Activated T-cell treated with anti-CD3 and anti-CD28 coated beads, Interleukin-2, amount 50 U/mL, for 1 hour (primary cell): ENCODE data around the gene MBOAT2.
"Not testable (repeated sequence)": the region's sequence is repeated elsewhere in the genome, so short reads cannot be mapped to it uniquely, and the experiment has no call there.

ENCODE experiments used
- DNase-seq: peaks from one replicate; pipeline ENCODE4 v3.0.0-alpha.2; 2020

The MBOAT2 gene, protein sequence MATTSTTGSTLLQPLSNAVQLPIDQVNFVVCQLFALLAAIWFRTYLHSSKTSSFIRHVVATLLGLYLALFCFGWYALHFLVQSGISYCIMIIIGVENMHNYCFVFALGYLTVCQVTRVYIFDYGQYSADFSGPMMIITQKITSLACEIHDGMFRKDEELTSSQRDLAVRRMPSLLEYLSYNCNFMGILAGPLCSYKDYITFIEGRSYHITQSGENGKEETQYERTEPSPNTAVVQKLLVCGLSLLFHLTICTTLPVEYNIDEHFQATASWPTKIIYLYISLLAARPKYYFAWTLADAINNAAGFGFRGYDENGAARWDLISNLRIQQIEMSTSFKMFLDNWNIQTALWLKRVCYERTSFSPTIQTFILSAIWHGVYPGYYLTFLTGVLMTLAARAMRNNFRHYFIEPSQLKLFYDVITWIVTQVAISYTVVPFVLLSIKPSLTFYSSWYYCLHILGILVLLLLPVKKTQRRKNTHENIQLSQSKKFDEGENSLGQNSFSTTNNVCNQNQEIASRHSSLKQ

DNA sequence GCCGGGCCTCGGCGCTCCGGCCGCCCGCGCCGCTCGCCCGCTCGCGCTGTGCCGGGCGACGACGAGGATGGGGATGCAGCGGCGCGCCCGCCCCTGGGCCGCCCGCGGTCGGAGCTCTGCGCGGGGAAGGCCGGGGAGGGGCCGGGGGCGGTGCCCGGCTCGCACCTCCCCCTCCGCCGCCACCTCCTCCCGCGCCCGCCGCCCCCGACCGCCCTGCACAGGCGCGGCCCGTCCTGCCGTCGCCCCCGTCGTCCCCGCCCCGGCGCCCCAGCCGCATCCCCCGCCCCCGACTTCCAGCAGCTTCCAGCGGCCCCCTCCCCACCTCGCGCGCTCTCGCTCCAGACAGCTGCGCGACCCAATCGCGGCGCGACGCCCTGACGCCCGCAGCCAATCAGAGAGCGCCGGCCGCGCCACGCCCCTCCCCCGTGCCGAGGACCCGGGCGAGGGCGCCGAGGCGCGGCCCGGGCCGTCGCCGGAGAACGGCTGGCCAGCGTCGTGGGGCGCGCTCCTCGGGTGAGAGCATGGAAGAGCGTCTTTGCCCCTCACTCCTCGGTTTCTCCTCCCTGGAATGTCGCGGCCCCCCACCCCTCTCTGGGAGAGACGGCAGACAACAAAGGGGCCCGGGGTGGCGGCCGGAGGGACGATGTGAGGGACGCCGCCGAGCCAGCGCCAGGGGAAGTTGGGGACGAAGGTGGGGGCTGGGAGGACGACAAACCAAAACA, at the start of gene MBOAT2:
MBOAT2 (minus strand) TSS at position 69 of the 722 bp plus-strand sequence. CDS start 70 bp downstream, outside the sequence.
- DNase-seq: peak; percentile 79

DNA sequence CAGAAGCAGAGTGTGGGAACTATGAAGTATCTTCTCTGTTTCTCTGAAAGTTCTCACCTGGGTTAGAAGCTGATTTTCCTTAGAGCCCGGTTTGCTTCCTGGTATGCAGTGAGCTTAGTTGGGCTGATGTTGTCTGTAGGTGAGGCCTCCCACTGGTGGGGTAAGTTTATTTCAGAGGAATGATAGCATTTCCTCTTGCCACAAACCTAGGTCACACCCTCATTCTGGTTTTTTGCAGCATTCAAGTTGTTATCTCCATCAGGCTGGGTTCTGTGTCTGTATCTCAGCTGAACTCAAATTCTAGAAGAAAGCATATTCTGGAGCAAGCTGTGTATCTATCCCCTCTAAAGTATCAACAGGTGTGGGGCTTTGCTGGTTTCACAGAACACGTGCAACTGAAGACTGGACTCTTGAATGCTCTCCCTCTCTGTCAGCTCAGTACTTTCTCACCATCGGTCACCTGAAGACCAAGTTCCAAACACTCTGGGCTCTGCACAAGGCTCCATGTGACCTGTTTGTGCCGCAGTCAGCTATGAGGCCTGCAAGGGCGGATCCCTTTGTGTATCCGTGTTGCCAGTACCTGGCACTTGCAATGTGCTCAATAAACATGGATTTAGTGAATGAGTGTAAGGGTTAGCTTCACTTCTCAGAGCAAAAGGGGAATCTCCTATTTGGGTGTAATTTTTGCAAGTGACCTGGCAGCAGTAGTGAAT, 49.5 kb upstream of the MBOAT2 start:
- DNase-seq: no peak

DNA sequence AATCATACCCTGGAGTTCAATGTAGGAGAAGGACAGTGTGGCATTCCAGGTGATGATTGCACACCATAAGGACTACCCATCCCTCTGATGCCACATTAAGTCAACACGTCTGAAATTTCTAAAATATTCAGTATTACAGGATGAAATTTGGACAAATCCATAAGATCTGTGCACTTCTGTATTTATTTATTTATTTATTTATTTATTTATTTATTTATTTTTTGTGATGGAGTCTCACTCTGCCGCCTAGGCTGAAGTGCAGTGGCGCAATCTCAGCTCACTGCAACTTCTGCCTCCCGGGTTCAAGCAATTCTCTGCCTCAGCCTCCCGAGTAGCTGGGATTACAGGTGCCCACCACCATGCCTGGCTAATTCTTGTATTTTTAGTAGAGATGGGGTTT, 48.0 kb upstream of the MBOAT2 start:
- DNase-seq: not testable (repeated sequence)

DNA sequence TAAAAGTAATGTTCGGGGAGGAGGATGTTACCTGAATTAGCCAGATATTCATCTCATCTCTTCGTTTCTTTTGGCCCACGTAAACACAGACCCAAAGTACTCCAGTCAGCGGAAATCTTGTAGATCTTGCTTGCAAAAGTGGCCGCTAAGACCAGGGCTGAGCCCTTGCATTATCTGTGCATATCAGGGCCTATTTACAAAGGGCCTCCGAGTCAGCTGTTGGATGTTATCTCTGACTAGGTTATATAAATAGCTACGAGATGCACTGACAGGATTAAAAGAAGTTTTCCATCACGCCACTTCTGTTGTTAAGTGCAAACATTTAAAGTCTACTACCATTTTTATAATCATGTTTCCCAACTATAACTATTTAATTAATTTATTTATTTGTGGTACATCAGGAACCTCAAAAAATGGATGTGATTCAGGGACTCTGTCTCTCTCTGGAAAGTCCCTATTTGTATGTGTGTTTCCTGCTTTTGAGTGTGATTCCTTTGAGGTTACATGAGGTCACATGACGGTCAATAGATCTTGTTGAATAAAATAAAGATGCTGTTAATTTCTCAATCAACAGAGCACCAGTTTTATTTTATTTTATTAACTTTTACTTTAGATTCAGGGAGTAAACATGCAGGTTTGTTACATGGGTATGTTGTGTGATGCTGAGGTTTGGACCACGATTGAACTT, 46.8 kb upstream of the MBOAT2 start:
- DNase-seq: no peak

DNA sequence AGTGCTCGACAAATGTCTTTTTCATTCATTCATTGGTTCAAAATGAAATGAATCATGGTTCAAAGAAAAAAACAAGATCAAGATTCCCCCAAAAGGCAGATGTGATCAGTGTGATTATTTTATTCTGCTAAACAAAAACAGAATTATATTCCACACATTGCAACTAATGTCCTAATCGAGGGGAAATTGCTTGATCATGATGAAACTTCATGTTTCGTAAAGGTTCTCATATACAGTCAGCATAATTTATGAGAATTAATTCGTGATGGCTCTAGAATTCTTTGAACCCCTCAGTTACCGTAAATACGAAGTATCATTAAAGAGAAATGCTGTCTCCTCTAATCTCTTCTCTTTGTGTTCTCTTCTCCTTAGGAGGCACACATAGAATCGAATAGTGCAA, 42.1 kb upstream of the MBOAT2 start:
- no peak for DNase-seq

DNA sequence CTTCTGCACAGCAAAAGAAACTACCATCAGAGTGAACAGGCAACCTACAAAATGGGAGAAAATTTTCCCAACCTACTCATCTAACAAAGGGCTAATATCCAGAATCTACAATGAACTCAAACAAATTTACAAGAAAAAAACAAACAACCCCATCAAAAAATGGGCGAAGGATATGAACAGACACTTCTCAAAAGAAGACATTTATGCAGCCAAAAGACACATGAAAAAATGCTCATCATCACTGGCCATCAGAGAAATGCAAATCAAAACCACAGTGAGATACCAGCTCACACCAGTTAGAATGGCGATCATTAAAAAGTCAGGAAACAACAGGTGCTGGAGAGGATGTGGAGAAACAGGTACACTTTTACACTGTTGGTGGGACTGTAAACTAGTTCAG, 40.0 kb upstream of the MBOAT2 start:
- not testable (repeated sequence) for DNase-seq

DNA sequence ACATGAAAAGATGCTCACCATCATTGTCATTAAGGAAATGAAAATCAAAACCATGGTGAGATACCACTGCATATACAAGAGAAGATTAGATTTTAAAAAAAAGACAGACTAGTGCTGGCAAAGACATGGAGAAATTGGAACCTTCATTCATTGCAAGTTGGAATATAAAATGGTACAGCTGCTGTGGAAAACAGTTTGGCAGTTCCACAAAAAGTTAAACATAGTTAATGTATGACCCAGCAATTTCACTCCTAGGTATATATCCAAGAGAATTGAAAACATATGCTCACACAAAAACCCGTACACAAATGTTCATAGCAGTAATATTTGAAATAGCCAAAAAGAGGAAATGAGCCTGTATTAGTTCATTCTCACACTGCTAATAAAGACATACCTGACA, 33.7 kb upstream of the MBOAT2 start:
- DNase-seq: no peak

DNA sequence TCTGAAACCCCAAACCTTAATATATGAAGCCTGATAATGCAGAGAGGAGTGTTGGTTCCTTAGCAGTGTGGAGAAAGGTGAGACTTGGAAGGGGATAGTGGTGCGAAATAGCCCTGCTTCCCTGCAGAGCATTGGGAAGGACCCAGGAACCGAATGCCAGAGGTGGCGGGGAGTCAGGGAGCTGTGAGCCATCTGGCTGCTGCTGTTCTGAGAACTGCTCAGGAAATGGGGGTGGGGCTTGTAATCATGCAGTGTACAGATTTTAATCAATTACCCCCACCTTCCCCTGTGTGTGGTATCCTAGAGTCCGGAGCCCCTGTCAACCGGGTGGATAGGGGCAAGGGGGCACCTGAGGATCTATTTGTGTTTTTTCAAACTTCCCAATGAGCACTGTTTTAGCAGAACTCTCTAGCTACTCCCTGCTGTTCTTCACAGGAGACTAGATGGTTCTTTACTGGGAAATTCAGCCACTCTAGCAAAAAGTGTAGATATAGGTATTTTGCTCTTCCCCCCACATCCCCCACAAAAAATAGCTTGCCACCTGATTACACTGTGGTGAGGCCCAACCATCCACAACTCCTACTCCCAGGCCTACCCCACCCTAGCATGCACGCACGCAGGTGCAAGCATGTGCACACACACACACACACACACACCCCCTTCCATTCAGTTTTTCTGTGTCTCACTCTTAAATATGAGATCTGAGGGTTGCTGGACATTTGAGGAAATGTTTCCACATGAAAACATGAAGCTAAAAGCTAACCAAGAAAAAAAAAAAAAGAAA, 30.1 kb upstream of the MBOAT2 start:
- no peak for DNase-seq

DNA sequence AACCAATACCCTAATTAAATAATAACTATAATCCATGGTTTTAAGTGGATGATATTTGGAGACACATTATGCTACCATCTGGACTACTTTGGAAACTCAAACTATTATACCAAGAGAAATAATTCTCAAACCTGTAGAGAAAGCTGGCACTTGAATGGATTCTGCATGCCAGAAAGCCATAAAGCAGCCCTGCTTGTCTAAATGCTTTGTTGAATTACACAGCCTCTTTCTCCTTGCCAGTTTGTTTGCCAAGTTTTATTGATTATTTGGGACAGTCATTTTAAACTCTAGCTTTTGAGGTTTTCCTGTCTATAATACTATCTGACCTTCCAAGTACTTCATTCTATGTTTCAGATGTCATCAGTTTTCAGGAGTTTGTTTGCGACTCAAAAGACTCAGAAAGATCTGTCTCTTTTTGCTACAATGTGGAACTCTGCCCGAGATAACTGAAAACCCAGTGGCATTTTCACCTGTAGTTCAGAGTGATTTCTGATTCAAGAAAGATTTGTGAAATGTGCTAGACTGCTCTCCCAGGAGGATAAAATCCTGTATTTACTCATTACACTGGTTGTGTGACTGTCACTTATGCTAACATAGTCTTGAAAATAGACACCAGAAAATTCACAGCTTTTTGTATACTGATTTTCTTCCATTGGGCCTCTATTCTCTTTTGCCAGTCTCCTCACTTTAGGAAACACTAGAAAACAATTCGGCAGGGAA, 29.2 kb upstream of the MBOAT2 start:
- DNase-seq: no peak

DNA sequence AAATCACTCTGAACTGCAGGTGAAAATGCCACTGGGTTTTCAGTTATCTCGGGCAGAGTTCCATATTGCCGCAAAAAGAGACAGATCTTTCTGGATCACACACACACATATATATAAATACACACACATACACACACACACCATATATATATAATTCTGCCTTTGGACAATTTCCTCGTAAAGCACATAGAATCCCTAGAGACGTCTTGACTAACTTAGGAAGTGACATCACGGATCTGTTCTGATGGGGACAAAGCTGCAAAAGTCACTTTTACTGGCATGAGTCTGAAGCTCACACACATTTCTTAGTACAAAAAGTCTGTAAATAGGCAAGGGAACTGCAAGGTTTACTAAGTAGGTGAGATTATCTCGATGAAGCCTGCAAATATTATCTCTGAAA, 28.6 kb upstream of the MBOAT2 start:
- DNase-seq: no peak

DNA sequence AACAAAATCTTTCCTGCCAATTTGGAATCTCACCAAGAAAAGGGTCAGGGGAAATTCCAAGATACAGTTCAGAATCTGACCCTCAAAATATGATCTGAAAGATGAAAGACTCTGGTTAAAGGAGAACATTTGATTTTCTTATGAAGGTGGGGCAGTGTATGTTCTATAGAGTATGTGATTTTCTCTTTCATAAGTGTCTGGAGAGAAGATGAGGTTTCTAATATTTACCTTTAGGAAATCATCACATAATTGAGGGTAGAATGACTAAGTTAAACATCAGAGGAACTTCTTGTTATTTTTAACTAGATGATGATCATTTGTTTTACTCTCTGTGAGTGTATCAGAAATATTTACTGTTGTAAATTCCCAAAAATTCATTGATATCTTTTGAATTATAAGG, 27.8 kb upstream of the MBOAT2 start:
- no peak for DNase-seq

DNA sequence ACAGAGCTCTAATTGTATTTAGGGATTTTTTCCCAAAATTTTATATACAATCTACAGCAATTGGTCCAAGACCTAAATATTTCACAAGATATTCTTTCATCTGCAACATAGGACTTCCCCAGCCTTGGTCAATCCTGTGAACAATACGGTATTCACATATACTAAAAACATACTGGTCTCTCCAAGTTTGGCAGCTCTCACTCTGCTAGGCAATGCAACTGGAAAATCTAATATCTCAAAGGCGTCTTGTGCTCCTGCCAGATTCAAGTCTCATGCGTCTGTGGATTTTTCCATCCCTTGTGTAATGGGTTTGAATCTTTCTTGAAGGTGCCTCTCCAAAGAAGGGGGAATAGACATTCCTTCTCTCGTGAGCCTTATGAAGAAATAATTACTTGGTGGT, 27.4 kb upstream of the MBOAT2 start:
- DNase-seq: no peak

DNA sequence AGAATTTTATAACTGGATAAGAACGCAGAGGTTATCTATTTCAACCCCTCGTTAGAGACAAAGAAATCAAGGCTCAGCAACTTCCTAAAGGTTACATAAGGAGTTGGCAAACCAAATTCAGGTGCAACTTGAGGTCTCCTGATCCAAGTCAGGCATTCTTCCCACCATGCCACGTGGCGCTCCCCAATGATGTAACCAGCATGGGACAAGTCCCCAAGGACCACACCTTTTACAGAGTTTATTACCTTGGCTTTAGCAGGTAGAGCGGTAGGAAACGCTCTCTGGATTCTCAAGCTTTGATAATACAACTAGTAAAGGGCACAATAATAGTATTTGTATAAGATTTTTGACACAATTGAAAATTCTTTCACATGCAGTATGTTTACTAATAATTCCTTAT, 26.7 kb upstream of the MBOAT2 start:
- no peak for DNase-seq

DNA sequence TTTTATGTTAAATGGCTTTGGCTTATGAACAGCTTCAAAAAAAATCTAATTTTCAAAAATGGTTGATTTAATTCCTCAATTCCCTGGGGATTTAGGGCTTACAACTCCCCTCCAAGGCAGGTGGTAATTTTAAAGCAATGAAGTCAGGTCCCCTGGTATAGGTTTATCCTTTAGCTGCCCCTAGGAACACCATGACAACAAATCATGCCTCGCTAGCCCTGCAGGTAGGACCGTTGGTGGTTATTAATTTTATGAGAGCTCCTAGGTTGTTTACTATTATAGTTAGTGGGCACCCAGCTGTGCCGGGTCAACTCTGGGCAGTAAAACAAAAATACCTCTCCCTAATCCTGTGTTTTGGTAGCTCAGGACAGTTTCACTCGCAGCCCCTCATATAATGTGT, 26.2 kb upstream of the MBOAT2 start:
- DNase-seq: no peak

DNA sequence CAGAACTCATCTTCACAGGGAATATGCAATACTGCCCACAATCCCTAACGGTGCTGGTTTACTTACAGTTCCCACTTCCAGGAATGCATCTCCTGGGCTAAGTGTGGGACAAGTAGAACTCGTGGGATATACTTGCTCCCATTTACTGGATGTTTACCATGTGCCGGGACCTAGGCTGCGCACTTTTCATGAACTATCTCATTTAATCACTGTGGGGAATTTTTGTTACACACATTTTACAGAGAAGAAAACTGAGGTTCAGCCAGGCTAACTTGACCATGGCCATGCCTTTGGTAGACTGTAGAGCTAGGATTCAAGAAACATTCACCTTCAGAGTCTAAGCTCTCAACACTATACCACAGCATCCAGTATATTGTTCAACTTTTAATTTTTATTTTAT, 24.4 kb upstream of the MBOAT2 start:
- no peak for DNase-seq

DNA sequence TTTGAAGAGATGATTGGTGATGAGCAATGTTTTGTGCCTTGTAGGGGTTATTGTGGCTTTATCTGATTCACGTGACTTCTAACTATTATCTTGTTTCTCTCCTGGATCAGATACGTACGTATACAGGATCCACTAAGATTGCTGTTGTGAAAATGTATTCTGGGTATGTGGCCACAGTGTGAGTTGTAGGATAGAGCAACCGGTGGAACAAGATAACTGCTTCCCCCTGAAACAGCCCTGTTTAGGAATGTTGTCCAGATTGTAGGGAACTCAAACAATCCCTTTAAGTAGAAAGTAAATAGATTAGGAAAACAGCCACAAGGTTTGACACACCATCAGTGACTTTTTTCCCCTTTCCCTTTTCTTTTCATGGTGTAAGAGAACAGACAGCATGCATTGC, 22.3 kb upstream of the MBOAT2 start:
- DNase-seq: no peak

DNA sequence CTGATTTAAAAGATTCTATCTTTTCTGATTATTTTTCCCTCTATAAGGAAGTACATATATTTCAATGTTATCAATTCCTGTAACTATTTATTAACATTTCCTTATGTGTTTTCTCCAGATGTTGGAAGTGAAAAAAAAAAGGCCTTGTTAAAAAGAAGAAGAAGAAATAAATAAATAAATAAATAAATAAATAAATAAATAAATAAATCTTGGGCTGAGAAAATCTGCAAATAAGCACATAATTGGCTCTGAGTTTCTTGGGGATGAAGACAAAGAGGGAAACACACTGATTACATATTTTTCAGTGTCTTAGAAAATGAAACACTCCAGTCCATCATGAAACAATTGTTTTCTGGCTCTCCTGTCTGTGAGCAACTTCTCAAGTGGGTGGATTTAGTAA, 21.1 kb upstream of the MBOAT2 start:
- no peak for DNase-seq

DNA sequence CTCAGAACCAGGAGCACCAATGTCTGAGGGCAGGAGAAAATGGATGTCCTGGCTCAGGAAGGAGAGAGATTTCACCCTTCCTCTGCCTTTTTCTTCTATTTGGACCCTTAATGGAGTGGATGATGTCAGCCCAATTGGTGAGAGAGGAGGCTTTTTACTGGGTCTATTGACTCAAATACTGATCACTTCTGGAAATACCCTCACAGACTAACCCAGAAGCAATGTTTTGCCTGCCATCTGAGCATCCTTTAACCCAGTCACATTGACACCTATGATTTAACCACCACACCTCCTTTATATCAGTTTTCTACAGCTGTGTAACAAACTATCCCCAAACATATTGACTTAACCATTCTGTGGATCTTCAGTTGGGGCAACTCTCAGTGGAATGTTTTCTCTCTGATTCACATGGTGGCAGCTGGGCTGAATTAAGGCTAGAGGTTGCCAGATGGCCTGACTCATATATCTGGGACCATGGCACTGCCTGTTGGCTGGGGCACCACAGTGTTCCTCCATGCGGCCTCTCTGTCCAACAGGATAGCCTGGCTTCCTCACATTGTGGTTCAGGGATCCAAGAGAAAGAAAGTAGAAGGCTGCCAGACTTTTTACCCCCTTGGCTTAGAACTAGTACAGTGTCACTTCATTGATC, 18.2 kb upstream of the MBOAT2 start:
- no peak for DNase-seq

DNA sequence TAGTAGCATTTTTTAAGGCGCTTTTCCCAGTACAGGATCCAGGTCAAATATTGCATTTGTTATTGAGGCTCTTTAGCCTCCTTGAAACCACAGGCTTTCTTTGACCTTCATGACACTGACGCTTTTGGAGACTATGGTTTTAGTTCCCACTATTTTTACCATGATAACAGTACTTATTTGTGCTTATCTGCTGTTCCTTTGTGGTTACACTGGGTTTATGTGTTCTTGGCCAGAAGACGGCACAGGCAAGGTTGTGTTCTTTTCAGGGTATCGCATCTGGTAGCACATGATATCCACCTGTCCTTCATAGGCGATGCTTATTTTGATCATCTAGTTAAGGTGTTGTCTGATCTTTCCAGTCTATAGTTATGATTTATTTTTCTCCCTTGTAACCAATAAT, 16.8 kb upstream of the MBOAT2 start:
- no peak for DNase-seq

DNA sequence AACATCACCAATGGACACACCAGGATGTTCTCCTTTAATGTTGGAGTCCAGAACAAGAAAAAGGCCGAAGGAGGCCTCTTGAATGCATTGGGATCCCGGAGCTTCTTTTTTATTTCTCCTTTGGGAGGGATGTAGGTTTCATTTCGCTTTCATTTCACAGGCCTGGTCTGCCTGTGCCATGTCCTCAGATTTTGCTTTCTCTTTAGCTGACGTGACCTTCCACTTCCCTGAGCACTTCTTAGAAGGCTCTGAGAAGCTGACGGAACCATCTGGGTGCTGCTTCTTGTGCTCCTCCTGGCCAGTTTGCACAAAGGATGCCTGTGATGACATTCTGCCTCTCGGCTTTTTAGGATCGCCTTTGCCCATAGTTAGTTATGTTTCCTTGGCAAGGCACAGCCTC, 15.1 kb upstream of the MBOAT2 start:
- no peak for DNase-seq

DNA sequence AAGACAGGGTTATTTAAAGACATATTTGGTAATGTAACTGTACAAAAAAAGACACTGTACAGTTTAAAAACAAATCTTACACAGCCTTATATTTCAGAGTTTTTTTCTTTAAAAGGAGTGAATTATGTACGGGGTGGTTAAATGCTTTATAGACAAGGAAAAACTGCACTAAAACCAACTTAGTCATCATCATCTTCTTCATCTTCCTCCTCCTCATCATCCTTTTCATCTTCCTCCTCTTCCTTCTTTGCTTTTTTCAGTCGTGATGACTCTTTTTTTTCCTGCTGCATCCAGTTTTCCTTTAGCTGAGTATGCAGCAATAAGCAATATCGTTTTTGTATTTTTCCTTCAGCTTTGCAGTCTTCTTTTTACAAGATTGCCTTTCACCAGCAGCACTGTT, 14.6 kb upstream of the MBOAT2 start:
- no peak for DNase-seq
